Stomach smooth muscle (tissue), 2 donors: ENCODE measurements around the gene NDUFAF2.
A peak's percentile ranks its signal among the peaks of the same experiment; 100 is the strongest.

Source experiments
- H3K27ac ChIP-seq: one replicate; pipeline ENCODE4 v1.7.0; 2013; ENCODE audit warnings: mild to moderate bottlenecking, low read length, inconsistent platforms
- H3K27me3 ChIP-seq, 2 donors: one replicate each; pipeline ENCODE4 v1.7.0; 2013; ENCODE audit warnings: low read length in 2 of 2; ENCODE audit not compliant: insufficient read depth in 2 of 2, control insufficient read depth in 1 of 2
- H3K36me3 ChIP-seq, 2 donors: one replicate each; pipeline ENCODE4 v1.7.0; 2013; ENCODE audit warnings: low read length in 2 of 2; ENCODE audit not compliant: control insufficient read depth in 2 of 2, insufficient read depth in 2 of 2
- H3K4me1 ChIP-seq: one replicate; pipeline ENCODE4 v1.7.0; 2013; ENCODE audit warnings: low read length; ENCODE audit not compliant: control insufficient read depth, insufficient read depth
- H3K4me3 ChIP-seq, 2 donors: one replicate each; pipeline ENCODE4 v1.7.0; 2013; ENCODE audit warnings: low read length in 2 of 2
- H3K9ac ChIP-seq, 2 donors: one replicate each; pipeline ENCODE4 v1.7.0; 2013; ENCODE audit warnings: low read length in 2 of 2, mild to moderate bottlenecking in 1 of 2
- H3K9me3 ChIP-seq, 2 donors: one replicate each; pipeline ENCODE4 v1.7.0; 2013; ENCODE audit warnings: low read length in 2 of 2; ENCODE audit not compliant: control insufficient read depth in 2 of 2
- donor health status: healthy.
- donor health status: Pancreatic carcinoma.

Gene NDUFAF2

GRCh38 chr5:60944904-60945812 is at the start of gene NDUFAF2, which contains the start of gene ERCC8:
NDUFAF2 (plus strand) TSS chr5:60945205; CDS start chr5:60945256, 51 bp downstream.
ERCC8 (minus strand) TSS chr5:60945070; CDS start chr5:60945008, 62 bp downstream.
- Histone ChIP-seq H3K4me3 (peak within 1 kb of the TSS; percentile 90 to 92), H3K9ac (peak within 1 kb of the TSS; percentile 79 to 84), H3K36me3 (peaks cover 0 to 5% of the 10 kb centered on the region in 2 donors), H3K27me3 (no peaks in the 10 kb centered on the region), H3K9me3 (no peaks in the 10 kb centered on the region), H3K4me1 (peaks cover 3% of the 10 kb centered on the region), H3K27ac (peak within 1 kb of the TSS; percentile 70)

- no peaks in the 10 kb centered on the region for H3K27me3 ChIP-seq
- H3K9me3 ChIP-seq = no peaks in the 10 kb centered on the region
- no peak overlapping the region for H3K27ac ChIP-seq
- no peak overlapping the region for H3K4me3 ChIP-seq
- no peaks in the 10 kb centered on the region for H3K4me1 ChIP-seq
- H3K9ac ChIP-seq = no peak overlapping the region
- H3K36me3 ChIP-seq = peaks cover 4 to 10% of the 10 kb centered on the region in 2 donors
Measured at GRCh38 chr5:60896991-60897390, 48.0 kb upstream of the NDUFAF2 start.

- H3K9me3 ChIP-seq = no peaks in the 10 kb centered on the region
- no peaks in the 10 kb centered on the region for H3K4me1 ChIP-seq
- no peak overlapping the region for H3K4me3 ChIP-seq
- H3K27me3 ChIP-seq = no peaks in the 10 kb centered on the region
- H3K27ac ChIP-seq = no peak overlapping the region
- H3K9ac ChIP-seq = no peak overlapping the region
- no peaks in the 10 kb centered on the region for H3K36me3 ChIP-seq
Measured at GRCh38 chr5:60903356-60903755, 41.6 kb upstream of the NDUFAF2 start.

DNA sequence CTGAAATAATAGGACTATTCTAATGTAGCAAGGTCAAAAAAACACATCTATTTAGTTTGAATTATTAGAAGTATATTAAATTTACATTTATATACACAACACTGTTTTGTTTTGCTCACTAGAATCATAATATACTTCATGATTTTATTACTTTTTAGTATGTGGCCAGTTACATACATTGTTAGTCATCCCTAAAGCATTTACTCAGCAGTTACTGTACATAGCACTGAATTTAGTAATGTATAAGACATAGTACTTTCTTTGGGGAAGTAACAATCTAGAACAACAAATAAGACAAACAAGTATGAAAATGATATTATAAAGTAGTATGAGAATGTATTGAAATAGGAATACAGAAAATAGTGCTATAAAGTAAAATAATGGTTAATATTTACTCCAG is 28.4 kb upstream of the NDUFAF2 start:
- Histone ChIP-seq H3K36me3 (peaks cover 0 to 3% of the 10 kb centered on the region in 2 donors), H3K9me3 (no peaks in the 10 kb centered on the region), H3K9ac (no peak overlapping the region), H3K27ac (no peak overlapping the region), H3K4me3 (no peak overlapping the region), H3K4me1 (no peaks in the 10 kb centered on the region), H3K27me3 (no peaks in the 10 kb centered on the region)

DNA sequence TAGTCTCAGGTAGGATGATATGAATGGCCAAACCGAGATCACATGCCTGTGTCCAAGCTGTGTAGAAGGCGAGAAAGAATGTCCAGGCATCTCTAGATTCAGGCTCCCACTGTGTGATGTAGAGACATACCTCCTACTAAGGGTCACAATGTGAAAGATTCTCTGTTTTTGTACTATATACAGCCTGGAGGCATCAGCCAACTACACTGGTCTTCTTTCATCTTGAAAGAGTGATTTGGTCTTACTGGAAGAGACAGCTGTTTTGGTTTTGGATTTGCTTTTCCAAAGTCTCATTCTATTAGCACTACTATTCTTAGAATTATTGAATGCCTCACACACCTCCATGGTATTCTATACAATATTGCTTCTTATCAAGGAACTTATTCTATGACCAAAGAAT is 26.5 kb upstream of the NDUFAF2 start:
- Histone ChIP-seq H3K9ac (no peak overlapping the region), H3K9me3 (no peaks in the 10 kb centered on the region), H3K27ac (no peak overlapping the region), H3K4me1 (no peaks in the 10 kb centered on the region), H3K27me3 (no peaks in the 10 kb centered on the region), H3K4me3 (no peak overlapping the region), H3K36me3 (peaks cover 0 to 3% of the 10 kb centered on the region in 2 donors)

GRCh38 chr5:60927450-60927849 is 17.6 kb upstream of the NDUFAF2 start:
- Histone ChIP-seq H3K9me3 (no peaks in the 10 kb centered on the region), H3K9ac (no peak overlapping the region), H3K27ac (no peak overlapping the region), H3K4me3 (no peak overlapping the region), H3K36me3 (peaks cover 5 to 7% of the 10 kb centered on the region in 2 donors), H3K4me1 (no peaks in the 10 kb centered on the region), H3K27me3 (no peaks in the 10 kb centered on the region)

- no peaks in the 10 kb centered on the region for H3K27me3 ChIP-seq
- H3K9ac ChIP-seq = no peak overlapping the region
- H3K4me3 ChIP-seq = no peak overlapping the region
- no peak overlapping the region for H3K27ac ChIP-seq
- peaks cover 5 to 7% of the 10 kb centered on the region in 2 donors for H3K36me3 ChIP-seq
- H3K9me3 ChIP-seq = no peaks in the 10 kb centered on the region
- no peaks in the 10 kb centered on the region for H3K4me1 ChIP-seq
Measured at GRCh38 chr5:60929024-60929423, 16.0 kb upstream of the NDUFAF2 start.

DNA sequence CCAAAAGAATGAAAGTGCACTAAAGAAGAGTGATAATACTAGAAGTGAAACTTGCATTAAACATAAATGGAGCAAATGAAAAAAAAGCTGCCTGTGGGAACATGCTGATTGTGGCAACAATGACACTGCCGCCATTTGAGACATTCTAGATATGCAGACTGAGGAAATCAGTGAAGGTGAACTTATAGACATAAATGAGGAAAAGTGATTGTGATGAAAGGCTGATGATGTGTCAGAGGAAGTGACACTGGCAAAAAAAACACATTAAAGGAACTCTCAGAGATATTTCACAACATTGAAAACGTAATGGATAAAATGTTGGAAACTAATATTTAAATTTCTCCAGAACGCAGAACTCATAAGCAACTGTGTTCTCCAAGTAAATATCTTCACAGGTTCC is 1.4 kb upstream of the NDUFAF2 start:
- no peak overlapping the region for H3K9ac ChIP-seq
- peak overlapping the region in 1 of 2 donors; percentile 90 for H3K4me3 ChIP-seq
- no peaks in the 10 kb centered on the region for H3K9me3 ChIP-seq
- H3K36me3 ChIP-seq = peaks cover 0 to 5% of the 10 kb centered on the region in 2 donors
- no peak overlapping the region for H3K27ac ChIP-seq
- H3K4me1 ChIP-seq = peaks cover 3% of the 10 kb centered on the region
- H3K27me3 ChIP-seq = no peaks in the 10 kb centered on the region

DNA sequence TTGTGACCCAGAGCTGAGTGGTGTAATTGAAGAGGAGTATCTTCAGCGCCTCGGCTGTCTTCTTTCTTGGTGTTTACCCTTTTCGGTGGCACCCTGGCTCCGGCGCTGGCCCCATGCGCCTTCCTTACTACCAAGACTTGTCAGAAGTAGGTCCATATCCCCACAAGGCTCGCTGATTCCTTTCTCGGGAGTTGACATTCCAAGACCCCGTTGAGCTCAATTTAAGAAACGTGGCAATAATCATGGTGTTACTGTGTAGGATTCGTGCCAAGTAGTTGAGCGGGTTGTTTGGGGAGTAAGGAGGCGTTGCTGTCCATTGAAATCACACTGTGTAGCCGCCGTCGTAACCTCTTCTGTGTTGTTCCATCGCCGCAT is 795 bp downstream of the NDUFAF2 start:
- peak overlapping the region; percentile 79 to 84 for H3K9ac ChIP-seq
- peaks cover 3% of the 10 kb centered on the region for H3K4me1 ChIP-seq
- H3K27me3 ChIP-seq = no peaks in the 10 kb centered on the region
- no peaks in the 10 kb centered on the region for H3K9me3 ChIP-seq
- peak overlapping the region; percentile 70 for H3K27ac ChIP-seq
- peaks cover 0 to 1% of the 10 kb centered on the region in 2 donors for H3K36me3 ChIP-seq
- peak overlapping the region; percentile 90 to 92 for H3K4me3 ChIP-seq

GRCh38 chr5:60948738-60949137 is 3.7 kb downstream of the NDUFAF2 start:
- no peaks in the 10 kb centered on the region for H3K27me3 ChIP-seq

DNA sequence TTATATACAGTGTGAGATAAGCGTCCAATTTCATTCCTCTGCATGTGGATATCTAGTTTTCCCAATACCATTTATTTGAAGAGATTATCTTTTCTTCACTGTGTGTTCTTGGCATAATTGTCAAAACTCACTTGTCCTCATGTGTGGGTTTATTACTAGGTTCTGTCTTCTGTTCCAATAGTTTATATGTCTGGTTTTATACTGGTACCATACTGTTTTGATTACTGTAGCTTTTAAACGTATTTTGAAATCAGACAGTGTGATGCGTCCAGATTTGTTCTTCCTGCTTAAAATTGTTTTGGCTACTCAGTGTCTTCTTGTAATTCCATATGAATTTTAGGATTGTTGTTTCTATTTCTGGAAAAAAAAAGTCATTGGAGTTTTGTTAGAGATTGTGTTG is 10.2 kb downstream of the NDUFAF2 start:
- H3K36me3 ChIP-seq = no peaks in the 10 kb centered on the region
- H3K9ac ChIP-seq = no peak overlapping the region
- no peaks in the 10 kb centered on the region for H3K9me3 ChIP-seq
- no peak overlapping the region for H3K4me3 ChIP-seq
- H3K27me3 ChIP-seq = no peaks in the 10 kb centered on the region
- H3K27ac ChIP-seq = no peak overlapping the region
- H3K4me1 ChIP-seq = no peaks in the 10 kb centered on the region

More at GRCh38 chr5:60948738-60949137, 3.7 kb downstream of the NDUFAF2 start:
- Histone ChIP-seq H3K4me3 (no peak overlapping the region), H3K9me3 (no peaks in the 10 kb centered on the region), H3K36me3 (no peaks in the 10 kb centered on the region), H3K9ac (no peak overlapping the region), H3K4me1 (peaks cover 3% of the 10 kb centered on the region), H3K27ac (no peak overlapping the region)
